ENCODE measurements around the gene MGLL.

The MGLL gene

DNA sequence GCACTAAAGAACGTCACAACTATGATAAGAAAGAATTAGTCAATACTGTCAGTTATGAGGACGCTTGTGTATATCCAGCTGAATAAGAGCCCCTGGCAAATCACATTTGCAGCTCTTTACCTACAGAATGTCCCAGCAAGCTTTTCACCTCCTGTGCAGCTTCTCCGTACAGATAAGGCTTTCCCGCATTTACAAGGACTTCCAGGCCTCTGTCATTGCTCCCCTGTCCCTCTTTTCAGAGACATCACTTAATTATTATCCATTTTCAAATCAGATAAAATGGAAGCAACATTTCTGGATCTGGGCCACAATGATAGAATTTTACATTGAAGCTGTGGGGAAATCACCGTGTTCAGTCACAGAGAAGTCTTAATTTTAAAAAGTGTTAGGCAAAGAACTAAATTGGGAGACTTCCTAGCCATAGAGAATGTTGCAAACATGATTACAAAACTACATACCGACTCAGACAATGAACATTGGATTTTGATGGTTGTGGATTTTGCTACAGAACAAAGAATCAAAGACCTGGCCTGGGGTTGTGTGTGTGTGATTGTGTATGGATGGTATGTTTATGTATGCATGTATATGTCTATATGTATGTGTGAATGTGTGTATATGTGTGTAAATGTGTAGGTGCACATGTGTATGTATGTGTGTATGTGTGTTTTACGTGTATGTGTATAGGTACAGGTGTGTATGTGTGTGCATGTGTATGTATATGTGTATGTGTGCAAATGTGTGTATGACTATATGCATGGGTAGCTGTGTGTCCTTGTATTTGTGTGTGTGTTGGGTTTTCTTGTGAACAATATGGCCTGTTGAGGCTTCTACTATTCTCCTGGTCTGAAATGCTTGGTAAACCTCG lies 41.5 kb downstream of the MGLL start:
- no peaks in the 10 kb centered on the region for H3F3A ChIP-seq (ENCODE audit: insufficient read depth)
- no peak overlapping the region for H3K4me3 ChIP-seq (ENCODE audit: insufficient read depth, low read length, poor library complexity, severe bottlenecking)
- H4K20me1 ChIP-seq (ENCODE audit: low read depth, low read length): no peaks in the 10 kb centered on the region
- H3K27ac ChIP-seq (ENCODE audit: low read depth, low read length): no peak overlapping the region
- H3K4me2 ChIP-seq (ENCODE audit: low read depth, low read length, poor library complexity, severe bottlenecking): no peak overlapping the region
- H3K9me3 ChIP-seq (ENCODE audit: insufficient read depth, low read length): 0 out of 2 replicates have a peak, but pooled peaks cover 6% of the 10 kb centered on the region
- no peaks in the 10 kb centered on the region for H3K9me2 ChIP-seq (replicated peaks; ENCODE audit: insufficient read depth, low read length)
- H2AFZ ChIP-seq (ENCODE audit: low read depth, low read length, severe bottlenecking): no peak overlapping the region
- H3K27me3 ChIP-seq (ENCODE audit: low read length): no peaks in the 10 kb centered on the region
- H3K36me3 ChIP-seq (ENCODE audit: low read length): no peaks in the 10 kb centered on the region; the same call in 1 of the 2 replicates
- H3K79me2 ChIP-seq (ENCODE audit: insufficient read depth, low read length): no peaks in the 10 kb centered on the region
- TF ChIP-seq EZH2phosphoT487 (conservative IDR thresholded peaks at IDR 0.05; ENCODE audit: low read length): no peak
- no peak for TF ChIP-seq CTCF (IDR thresholded peaks at IDR 0.05; ENCODE audit: insufficient read depth, low read length, poor library complexity, severe bottlenecking)
- no peak overlapping the region for H3K9ac ChIP-seq (ENCODE audit: low read length)

GRCh38 chr3:127779747-127780146 lies 42.6 kb downstream of the MGLL start:
- no peaks in the 10 kb centered on the region for H3F3A ChIP-seq (ENCODE audit: insufficient read depth)
- no peaks in the 10 kb centered on the region; the same call in 1 of the 2 replicates for H3K36me3 ChIP-seq (ENCODE audit: low read length)
- TF ChIP-seq CTCF (IDR thresholded peaks at IDR 0.05; ENCODE audit: insufficient read depth, low read length, poor library complexity, severe bottlenecking) (no peak), EZH2phosphoT487 (conservative IDR thresholded peaks at IDR 0.05; ENCODE audit: low read length) (no peak)
- H3K9me3 ChIP-seq (ENCODE audit: insufficient read depth, low read length): 0 out of 2 replicates have a peak, but pooled peaks cover 6% of the 10 kb centered on the region
- H4K20me1 ChIP-seq (ENCODE audit: low read depth, low read length): no peaks in the 10 kb centered on the region
- no peak overlapping the region for H3K4me2 ChIP-seq (ENCODE audit: low read depth, low read length, poor library complexity, severe bottlenecking)
- H3K9ac ChIP-seq (ENCODE audit: low read length): no peak overlapping the region
- H3K79me2 ChIP-seq (ENCODE audit: insufficient read depth, low read length): no peaks in the 10 kb centered on the region
- H3K27me3 ChIP-seq (ENCODE audit: low read length): no peaks in the 10 kb centered on the region
- H3K4me3 ChIP-seq (ENCODE audit: insufficient read depth, low read length, poor library complexity, severe bottlenecking): no peak overlapping the region
- H3K9me2 ChIP-seq (replicated peaks; ENCODE audit: insufficient read depth, low read length): no peaks in the 10 kb centered on the region
- no peak overlapping the region for H3K27ac ChIP-seq (ENCODE audit: low read depth, low read length)
- no peak overlapping the region for H2AFZ ChIP-seq (ENCODE audit: low read depth, low read length, severe bottlenecking)

DNA sequence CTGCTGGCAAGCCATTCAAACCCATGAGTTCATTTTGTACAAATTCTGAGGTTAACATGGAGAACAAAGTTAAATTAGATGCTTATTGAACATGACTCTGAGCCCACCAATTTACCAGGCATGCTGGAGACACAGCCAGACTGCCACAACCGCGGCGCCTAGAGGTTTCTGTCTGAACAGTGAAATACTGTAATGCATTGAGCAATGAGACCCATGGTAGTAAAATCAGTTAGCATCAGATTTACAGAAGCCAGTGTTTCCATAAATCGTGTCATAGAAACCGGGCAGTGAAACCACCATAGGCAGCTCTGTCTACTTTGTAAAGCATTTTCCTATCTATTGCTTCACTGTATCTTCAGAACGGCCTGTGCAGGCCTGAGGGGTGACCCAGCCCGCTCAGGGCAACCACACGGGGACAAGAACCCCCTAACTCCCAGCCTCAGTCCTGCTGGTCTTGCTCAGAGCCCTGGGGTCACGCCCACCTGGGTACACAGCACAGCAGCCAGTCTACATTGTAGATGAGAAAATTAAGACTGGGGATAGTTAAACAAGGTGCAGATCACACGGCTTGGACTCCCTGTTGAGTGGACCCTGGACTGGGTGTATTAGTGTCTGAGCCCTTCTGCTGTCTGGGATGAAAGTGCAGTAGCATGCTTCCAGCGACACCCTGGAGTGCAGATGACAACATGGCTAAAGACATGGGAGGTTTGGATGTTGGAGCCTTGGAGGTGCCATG lies 44.2 kb downstream of the MGLL start:
- H3K36me3 ChIP-seq (ENCODE audit: low read length): no peaks in the 10 kb centered on the region; the same call in 1 of the 2 replicates
- no peaks in the 10 kb centered on the region for H3K79me2 ChIP-seq (ENCODE audit: insufficient read depth, low read length)
- no peaks in the 10 kb centered on the region for H4K20me1 ChIP-seq (ENCODE audit: low read depth, low read length)
- no peak overlapping the region for H3K4me2 ChIP-seq (ENCODE audit: low read depth, low read length, poor library complexity, severe bottlenecking)
- H3K27me3 ChIP-seq (ENCODE audit: low read length): no peaks in the 10 kb centered on the region
- H3K27ac ChIP-seq (ENCODE audit: low read depth, low read length): no peak overlapping the region
- no peaks in the 10 kb centered on the region for H3K9me2 ChIP-seq (replicated peaks; ENCODE audit: insufficient read depth, low read length)
- H3K9ac ChIP-seq (ENCODE audit: low read length): no peak overlapping the region
- no peaks in the 10 kb centered on the region for H3F3A ChIP-seq (ENCODE audit: insufficient read depth)
- no peak overlapping the region for H3K4me3 ChIP-seq (ENCODE audit: insufficient read depth, low read length, poor library complexity, severe bottlenecking)
- TF ChIP-seq EZH2phosphoT487 (conservative IDR thresholded peaks at IDR 0.05; ENCODE audit: low read length): no peak
- TF ChIP-seq CTCF (IDR thresholded peaks at IDR 0.05; ENCODE audit: insufficient read depth, low read length, poor library complexity, severe bottlenecking): no peak
- no peak overlapping the region for H2AFZ ChIP-seq (ENCODE audit: low read depth, low read length, severe bottlenecking)
- H3K9me3 ChIP-seq (ENCODE audit: insufficient read depth, low read length): 0 out of 2 replicates have a peak, but pooled peaks cover 6% of the 10 kb centered on the region
